Measurements from ENCODE around the gene MDH2.
"Not testable (repeated sequence)": the region's sequence is repeated elsewhere in the genome, so short reads cannot be mapped to it uniquely, and the experiment has no call there.

DNA sequence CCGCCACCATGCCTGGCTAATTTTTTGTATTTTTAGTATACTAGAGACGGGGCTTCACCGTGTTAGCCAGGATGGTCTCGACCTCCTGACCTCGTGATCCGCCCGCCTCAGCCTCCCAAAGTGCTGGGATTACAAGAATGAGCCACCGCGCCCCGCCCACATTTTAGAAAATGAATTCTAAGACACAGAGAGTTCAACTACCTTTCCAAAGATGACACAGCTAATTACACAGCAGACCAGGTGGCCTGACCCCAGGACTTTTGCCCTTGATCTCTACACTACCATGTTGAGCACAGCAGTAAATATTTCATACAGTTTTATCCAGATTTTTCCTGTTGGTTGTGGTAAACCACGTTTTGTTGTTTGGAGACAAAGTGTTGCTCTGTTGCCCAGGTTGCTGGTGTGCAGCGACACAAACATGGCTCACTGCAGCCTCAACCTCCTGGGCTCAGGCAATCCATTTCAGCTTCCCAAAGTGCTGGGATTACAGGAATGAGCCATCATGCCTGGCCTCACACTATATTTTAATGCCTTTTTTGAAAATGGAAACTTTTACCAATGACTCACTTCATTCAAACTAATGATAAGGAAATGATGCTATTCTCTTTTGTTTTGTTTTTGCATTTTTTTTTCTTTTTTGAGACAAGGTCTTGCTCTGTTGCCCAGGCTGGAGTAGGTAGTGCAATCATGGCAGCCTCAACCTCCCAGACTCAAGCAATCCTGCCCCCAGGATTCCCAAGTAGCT lies 54.0 kb downstream of the MDH2 start:
- TF ChIP-seq, protein P1, sequence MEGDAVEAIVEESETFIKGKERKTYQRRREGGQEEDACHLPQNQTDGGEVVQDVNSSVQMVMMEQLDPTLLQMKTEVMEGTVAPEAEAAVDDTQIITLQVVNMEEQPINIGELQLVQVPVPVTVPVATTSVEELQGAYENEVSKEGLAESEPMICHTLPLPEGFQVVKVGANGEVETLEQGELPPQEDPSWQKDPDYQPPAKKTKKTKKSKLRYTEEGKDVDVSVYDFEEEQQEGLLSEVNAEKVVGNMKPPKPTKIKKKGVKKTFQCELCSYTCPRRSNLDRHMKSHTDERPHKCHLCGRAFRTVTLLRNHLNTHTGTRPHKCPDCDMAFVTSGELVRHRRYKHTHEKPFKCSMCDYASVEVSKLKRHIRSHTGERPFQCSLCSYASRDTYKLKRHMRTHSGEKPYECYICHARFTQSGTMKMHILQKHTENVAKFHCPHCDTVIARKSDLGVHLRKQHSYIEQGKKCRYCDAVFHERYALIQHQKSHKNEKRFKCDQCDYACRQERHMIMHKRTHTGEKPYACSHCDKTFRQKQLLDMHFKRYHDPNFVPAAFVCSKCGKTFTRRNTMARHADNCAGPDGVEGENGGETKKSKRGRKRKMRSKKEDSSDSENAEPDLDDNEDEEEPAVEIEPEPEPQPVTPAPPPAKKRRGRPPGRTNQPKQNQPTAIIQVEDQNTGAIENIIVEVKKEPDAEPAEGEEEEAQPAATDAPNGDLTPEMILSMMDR (IDR thresholded peaks at IDR 0.05) = not testable (repeated sequence)
- TF ChIP-seq POLR2A (IDR thresholded peaks at IDR 0.05) = not testable (repeated sequence)
